ENCODE measurements around the gene LIX1L.

Gene LIX1L

DNA sequence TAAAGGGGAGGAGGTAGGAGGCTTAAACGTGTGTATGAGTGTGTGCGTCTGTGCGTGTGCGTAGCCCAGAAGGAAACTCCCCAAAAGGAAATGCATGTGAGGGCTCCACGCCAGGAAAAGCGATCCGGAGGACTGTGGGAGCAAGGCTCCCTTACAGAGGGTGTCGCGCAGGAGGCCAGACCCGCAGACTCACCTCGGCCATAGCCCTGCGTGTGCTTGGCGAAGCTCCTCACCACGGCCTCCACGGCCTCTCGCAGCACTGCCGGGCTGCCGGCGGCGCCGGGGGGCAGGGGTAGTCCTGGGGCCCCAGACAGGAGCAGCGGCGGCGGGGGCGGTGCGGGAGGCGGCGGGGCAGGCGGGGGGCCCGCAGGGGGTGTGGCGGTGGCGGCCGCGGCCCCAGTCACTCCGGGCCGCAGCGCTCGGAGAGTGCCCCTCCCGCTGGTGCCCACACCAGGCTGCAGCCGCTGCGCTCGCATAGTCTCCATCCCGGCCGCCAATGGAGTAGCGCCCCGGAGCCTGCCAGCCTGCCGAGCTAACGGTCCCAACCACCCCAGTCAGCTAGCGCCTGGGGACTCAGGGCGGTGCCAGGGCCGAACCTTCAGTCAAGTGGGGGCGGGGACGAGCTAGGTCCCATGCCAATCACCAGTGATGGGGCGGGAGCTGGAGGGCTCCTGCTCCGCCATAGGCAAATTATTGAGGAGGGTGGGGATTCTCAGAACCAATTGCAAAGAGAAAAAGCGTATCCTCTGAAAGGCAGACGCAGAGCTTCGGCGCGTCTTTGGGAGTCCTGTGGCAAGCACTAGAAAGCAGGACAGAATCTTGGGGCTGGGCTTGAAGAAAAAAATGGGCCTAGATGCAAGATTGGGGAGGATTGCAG is at the start of gene LIX1L:
Gene LIX1L, minus strand, starts transcription at position 575 of the 877 bp plus-strand sequence. Its CDS starts 90 bp downstream, at position 485.
- peak; percentile 94 for DNase-seq

DNA sequence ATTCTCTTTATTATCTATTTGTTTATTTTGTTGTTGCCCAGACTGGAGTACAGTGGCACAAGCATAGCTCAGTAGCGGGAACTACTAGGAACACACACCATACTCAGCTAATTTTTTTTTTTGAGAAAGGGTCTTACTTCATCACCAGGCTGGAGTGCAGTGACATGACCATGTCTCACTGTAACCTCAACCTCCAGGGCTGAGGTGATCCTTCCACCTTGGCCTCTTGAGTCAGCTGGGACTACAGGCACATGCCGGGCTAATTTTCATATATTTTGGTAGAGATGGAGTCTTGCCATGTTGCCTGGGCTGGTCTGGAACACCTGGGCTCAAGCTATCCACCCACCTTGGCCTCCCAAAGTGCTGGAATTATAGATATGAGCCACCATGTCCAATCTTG is 43.9 kb upstream of the LIX1L start:
- no peak for DNase-seq

DNA sequence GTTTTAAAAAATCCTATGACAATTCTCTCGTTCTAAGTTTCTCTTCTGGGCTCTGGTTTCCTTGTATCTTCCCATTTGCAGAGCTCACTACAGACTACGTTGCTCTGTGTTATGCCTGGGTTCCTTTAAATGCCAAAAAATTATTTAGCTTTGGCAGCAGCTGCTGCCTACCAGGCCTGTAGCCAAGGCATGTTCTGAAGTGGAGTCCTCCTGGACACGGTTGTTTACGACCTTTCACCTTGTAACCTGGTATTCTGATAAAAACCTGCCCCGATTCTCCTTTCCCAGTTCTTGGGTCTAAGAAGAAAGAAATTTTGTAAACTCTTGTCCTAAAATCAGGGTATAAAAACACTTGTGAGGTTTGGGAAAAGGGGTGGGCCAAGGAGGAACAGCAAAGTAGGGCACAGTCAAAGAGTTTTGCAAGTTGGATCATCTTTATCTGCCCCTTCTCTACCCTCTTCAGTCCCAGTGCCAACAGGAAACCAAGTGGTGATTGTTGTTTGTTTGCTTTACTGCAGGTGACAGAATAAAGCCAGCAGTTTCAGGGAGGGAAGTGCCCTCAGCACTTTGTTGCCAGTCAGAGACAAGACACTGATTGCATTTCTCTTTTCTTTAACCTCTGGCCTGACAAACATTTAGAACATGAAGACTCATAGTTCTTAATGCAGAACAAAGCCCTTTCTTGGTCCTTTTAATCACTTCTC is 41.7 kb upstream of the LIX1L start:
- peak; percentile 37 for DNase-seq

DNA sequence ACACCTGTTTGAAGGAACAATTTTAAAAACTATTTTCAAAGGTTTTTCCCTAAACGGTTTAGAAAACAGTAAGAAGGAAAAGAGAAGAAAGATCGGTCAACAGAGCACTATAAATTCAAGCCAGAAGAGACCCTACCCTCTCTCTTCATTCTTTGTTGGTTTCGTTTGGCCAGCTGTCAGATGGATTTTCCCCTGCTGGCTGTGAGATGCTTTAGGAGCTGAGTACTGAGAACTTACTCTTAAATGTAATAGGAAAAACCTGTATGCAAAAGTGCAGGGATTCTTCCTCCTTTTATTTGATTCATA is 39.9 kb upstream of the LIX1L start:
- DNase-seq: no peak

DNA sequence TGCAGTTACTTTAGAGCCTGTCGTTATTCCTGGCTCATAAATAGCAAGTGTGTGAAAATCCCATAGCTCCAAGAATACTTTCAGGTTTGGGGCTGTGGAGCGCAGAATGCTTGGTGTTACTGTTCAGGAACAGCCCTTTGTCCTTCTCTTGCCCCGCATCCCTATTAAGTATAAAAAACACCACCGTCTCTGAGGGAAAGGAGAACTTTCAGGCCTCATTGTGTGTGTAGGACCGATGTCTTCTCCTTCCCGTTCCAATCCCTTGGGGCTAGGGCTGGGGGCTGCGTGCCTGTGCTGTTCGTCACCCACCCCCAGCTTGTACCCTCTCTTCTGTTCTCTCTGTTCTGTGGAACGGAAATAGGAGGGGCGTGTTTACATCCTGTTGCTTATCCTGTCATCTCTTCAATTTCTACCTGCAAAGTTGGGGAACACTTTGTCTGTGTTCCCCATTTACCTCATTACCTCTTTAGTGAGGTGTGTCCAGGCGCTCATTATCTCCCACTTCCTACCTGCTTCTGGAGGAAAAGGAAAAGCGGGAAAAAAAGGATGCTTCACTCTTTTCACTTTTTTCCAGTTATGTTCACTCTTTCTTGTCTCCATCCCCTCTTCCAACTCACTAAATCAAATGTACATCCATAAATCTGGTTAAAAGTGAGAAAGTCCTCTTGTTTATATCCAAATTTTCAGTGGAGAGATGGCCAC is 39.4 kb upstream of the LIX1L start:
- DNase-seq: no peak

DNA sequence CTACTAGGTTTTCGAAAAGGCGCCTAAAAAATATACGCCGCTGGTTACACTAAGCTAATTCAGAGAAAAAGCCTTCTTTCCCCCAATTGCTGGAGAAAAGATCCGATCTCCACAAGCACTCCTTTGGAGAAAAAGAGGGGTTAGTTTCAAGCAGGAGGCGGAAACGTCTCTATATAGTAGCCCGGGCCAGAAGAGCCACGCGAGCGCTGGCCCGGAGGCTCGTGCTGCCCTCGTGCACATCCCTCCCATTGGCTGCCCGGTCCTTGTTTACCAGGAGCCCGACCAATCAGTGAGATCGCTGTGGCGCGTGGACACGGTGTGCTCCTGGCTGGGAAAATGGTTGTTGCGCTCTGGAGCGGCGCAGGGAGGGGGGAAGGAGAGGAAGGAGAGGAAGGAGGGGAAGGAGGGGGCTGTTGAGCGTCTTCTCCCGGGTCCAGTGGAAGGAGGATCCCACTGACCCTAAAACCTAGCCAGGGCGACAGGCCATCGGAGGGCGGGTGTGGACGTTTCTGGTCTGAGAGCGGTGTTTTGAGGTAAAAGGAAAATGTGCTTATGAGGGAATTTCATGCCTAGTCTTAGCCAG is 38.7 kb upstream of the LIX1L start, which contains the start of gene TXNIP:
Gene TXNIP, minus strand, starts transcription at position 147 of the 583 bp plus-strand sequence. CDS start 313 bp downstream, outside the sequence.
- DNase-seq: peak; percentile 96

DNA sequence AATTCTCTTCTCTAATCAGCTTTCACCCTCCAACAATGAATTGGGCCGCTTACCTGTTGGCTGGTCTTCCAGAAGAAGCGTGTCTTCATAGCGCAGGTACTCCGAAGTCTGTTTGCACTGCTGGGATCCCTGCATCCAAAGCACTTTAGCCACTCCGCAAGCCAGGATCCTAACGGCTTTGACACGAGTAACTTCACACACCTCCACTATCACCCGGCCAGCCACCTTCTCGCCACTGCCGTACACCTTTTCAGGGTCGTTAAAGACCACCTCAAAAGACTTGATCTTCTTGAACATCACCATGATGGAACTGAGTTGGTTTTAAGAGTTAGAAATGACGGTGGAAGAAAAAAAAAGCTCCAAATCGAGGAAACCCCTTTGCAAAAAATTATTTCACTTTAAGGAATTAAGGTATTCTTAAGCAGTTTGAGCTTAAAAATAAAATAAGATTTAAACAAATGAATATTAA is 38.2 kb upstream of the LIX1L start:
- DNase-seq: no peak

DNA sequence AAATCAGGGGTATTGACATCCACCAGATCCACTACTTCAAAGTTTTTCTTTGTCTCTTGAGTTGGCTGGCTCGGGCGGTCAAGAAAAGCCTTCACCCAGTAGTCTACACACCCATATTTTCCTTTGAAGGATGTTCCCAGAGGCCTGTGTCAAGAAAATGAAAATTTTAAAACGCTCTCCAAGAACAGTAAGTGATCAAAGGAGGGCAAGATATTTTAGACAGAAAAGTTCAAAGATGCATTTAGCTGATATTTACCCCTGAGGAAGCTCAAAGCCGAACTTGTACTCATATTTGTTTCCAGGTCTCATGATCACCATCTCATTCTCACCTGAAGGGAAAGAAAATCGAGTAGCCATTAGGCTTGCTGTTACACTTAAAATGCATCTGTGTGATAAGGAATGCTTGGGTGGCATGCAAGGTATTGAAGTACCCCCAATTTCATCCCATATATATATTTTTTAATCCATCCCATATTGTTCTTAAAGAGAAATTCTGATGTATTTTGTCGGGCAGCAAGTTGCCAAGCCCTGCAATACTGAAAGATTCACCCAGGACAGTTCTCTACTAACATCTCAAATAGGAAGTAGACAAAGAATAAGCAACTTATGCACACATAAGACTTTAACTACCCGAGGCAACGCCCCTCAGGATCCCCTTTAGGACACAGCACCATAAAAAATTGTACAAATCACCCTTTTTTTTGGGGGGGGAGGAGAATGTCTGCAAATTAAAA is 37.5 kb upstream of the LIX1L start:
- DNase-seq: no peak

DNA sequence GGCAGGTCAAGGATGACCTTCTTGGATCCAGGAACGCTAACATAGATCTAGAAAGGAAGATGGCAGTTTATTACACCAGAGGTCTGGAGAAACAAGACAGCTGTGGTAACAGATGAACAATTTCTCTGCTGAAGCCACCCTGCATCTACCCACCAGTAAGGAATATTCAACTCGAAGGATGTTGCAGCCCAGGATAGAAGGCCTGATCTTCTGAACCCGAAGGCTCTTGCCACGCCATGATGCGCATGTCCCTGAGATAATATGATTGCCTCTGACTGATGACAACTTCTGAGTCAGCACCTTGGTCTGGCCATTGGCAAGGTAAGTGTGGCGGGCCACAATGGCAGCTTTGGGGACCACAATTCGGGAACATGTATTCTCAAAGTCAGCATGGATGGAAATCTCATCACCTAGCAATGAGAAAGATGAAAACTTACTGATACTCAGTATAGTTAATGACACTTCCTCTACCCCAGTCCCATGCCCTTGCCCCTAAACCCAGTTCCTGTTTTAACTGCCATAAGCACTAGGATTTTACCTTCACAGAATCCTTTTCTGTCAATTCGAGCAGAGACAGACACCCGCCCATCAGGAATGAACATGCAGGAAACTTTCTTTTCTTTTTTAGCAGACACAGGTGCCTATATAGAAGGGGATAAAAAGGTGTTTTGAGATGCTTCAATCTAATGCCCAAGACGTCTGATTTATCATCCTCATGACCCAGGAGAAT is 36.7 kb upstream of the LIX1L start:
- no peak for DNase-seq

DNA sequence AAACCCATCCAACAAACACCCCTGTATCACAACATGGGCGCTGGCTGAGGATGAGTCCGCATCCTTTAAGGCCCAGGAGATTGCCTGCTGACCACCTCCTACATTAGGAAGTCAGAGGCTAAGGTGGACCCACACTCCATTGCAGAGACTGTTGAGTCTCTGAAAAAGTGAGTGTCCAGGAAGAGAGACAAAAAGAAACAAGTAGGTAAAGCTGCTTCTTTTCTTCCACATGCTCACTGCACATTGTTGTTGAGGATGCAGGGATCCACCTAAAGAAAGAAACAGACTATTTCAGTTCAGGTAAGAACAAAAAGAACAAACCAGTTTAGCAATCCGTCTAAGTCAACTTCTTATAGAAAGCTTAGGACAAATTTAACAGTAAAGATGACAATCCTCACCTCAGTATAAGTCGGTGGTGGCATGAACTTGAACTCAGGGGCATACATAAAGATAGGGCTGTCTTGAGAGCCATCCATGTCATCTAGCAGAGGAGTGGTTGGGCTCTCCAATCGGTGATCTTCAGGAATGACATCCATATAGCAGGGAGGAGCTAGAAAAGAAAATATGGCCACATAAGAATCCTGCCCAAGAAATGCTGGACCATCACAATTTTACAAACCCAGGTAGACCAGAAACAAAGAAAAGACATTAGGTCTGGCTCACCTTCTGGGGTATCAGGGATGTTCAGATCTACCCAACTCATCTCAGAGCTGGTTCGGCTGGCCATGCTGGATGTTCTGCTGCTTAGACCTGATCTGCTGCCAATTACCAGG is 36.0 kb upstream of the LIX1L start:
- DNase-seq: no peak

DNA sequence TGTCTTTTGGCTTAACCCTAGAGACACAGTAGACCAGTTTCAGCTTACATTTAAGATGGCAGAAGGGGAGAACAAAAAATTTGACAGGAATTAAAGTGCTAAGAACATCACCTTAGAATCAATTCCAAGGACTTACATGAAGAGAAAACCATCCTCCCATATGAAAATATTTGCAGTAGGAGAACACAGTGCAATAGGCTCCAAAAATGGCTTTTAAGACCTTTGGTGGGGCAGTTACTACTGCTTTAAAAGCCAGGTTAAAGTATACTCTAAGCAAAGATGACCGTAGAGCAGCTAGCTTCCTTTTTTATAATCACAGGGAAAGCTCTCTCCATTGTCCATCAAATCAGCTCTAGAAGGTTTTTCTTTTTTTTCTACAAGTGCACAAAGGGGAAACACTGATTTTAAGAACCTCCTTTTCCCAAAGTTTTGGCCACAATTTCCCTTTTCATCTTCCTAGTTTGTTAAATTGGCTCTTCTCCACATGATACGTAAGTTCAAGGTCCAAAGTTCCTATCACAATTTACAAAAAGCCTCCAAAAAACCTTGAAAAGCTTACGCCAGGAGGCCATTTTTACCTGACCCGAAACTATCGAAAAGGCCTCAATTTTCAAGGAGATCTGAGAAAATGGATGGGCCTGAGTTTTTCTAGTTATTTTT is 35.3 kb upstream of the LIX1L start:
- no peak for DNase-seq

DNA sequence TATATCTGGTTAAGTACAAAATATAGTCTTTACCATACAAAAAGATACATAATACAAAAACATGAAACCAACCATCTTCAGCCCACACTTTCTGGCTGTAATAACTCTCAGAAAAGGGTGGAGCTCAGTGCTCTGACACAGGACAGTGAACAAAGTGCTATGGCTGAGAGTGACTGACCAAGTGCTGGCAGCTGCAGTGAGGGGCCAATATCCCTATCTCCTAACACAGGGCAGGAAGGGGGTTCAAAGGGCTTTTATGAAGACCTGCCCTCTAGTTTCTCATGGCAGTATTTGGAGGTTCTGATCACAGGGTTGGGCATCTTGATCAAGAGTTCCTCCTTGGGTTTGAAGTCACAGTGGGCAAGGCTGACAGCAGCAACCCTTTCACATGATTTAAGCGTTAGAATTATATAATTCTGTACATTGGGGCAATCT is 34.7 kb upstream of the LIX1L start:
- DNase-seq: no peak

DNA sequence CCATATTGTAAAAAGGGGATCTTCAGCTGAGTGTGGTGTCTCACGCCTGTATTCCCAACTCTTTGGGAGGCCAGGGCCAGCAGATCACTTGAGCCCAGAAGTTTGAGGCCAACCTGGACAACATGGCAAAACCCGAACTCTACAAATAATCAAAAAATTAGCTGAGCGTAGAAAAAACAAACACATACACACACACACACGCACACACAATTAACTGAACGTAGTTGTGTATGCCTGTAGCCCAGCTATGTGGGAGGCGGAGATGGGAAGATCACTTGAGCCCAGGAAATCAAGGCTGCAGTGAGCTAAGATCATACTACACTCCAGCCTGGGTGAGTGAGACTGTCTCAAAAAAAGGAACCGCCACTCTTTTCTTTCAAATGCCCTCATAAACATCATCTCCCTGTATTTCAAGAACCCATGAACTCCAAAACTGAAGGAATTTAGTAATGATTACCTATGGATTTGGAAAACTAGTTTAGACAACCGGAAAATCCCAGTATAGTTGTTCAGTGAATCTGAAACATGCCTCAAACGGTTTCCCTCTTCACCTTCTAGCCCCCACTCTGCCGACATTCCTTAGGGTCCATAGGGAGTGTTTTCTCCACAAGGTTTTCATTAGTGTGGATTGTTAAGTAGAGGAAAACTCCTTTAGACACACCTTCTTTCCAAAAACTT is 34.1 kb upstream of the LIX1L start:
- no peak for DNase-seq

DNA sequence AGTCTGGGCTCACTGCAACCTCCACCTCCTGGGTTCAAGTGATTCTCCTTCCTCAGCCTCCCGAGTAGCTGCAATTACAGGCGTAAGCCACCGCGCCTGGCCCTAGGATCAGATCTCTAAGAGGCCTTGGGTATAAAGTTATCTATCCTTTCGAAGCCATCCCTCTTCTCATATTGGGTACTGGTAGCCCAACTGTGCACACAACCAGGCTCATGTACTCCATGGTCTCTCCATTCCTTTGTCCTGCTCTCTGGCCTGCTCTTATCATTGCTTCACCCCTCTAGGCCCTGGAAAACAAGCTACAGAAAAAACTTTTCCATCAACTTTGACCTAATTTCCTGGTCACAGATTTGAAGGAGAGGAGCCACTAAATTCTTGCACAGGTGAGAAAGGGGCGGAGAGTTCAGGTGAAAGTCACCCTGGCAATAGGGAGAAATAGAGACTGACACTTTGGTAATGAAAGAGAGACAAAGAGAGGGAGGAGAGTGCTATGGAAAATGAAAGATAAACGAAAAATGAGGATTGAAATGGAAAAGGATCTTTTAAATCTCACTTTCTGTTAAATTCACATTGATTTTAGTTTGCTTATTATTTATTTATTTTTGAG is 32.5 kb upstream of the LIX1L start:
- DNase-seq: no peak

DNA sequence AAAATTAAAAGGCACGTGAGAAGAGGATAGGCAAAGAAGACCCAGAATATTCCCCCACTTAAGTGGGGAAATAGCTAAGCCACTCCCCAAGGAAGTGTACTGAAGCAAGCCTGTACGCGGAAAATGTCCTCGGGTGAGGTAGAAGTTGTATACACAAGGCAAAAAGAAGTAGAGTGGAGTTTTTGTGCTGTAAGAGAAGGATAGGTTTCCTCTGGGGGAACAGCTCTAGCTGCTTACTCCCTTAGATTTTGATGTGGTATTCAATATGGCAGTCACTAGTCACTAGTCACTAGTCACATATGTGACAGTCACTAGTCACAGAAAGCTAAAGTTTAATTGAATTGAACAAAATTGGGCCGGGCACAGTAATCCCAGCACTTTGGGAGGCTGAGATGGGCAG is 31.0 kb upstream of the LIX1L start:
- DNase-seq: no peak

DNA sequence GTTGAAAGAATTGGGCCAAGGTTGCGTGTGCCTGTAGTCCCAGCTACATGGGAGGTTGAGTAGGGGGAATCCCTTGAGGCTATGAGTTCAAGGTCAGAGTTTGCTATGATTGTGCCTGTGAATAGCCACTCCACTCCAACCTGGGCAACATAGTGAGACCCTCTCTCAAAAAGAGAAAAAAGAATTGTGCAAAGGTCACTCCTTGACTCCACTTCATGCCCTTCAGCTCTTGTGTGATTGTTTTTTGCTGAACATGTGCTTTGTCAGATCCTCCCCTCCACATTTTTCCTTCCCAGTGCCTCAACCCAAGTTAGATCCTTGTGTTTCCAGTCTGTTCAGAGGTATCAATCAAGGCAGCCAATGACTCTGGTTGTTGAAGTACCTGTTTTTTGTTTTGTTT is 30.1 kb upstream of the LIX1L start:
- DNase-seq: no peak

DNA sequence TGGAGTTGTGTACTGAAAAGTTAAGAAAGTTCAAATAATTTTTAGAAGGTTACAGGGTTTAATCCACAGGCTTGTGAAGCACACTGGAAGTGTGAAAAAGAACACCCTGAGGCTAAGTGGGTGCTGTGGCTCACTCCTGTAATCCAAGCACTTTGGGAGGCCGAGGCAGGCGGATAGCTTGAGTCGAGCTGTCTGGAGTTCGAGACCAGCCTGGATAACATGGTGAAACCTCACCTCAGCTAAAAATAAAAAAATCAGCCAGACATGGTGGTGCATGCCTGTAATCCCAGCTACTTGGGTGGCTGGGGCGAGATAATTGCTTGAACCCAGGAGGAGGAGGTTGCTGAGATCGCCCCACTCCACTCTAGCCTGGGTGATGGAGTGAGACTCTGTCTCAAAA is 28.7 kb upstream of the LIX1L start:
- no peak for DNase-seq

DNA sequence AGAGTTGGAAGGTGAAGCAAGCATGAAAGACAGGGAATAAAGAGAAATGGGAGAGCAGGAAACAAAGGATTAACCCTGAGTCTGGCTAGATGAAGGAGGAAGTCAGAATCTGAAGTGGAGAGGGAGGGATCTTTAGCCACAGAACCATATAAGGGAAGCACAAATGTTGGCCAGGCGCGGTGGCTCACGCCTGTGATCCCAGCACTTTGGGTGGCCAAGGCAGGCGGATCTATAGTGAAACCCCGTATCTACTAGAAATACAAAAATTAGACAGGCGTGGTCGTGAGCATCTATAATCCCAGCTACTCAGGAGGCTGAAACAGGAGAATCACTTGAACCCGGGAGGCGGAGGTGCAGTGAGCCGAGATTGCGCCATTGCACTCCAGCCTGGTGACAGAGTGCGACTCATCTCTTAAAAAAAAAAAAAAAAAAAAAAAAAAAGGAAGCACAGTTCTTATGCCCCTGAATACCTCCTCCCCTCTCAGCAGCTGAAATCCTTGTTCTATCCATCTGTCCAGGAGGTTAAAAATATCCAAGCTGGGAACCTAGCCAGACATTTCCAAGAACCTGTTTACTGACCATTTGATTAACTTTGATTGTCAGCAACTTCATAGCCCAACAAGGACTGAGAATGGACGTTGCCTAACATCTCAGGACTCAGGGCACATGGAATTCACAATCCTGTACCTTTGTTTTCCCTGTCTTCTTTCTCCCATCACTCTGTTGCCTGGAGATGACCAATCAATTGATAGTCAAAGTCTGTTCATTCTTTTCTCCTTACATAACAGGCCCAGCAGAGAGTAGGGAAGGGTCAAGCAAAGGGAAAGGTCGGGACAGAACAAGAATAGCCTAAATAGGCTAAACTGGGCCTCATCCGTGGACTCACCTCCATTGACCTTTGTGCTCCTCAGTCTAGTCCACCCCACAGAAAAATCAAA is 28.0 kb upstream of the LIX1L start:
- peak; percentile 43 for DNase-seq

Measured in NCI-H510A (cell line).